ENCODE data around the gene AHRR. TPM values are rescaled to one million over a fixed set of nuclear protein-coding genes. Genes with fewer than 3 reads are reported as not detected.

The AHRR gene
- total RNA-seq, 6 experiments from 2014 or later, result 0.06 to 0.81 (median 0.43) TPM

- 68% methylated on average over 11 of the region's 11 CpGs for WGBS (ENCODE audit: insufficient coverage, low coverage, low lambda C conversion rate, missing lambda C conversion rate)
- Histone ChIP-seq H3K36me3 (no peaks in the 10 kb centered on the region), H3K27me3 (no peaks in the 10 kb centered on the region), H3K4me1 (no peaks in the 10 kb centered on the region), H3K4me3 (no peak overlapping the region), H3K9me3 (no peaks in the 10 kb centered on the region), H3K27ac (no peak overlapping the region)
- intact Hi-C loops (cut with DNase I), result no loop called here
- no peak for TF ChIP-seq POLR2A (IDR thresholded peaks at IDR 0.05)
- TF ChIP-seq, protein P1, sequence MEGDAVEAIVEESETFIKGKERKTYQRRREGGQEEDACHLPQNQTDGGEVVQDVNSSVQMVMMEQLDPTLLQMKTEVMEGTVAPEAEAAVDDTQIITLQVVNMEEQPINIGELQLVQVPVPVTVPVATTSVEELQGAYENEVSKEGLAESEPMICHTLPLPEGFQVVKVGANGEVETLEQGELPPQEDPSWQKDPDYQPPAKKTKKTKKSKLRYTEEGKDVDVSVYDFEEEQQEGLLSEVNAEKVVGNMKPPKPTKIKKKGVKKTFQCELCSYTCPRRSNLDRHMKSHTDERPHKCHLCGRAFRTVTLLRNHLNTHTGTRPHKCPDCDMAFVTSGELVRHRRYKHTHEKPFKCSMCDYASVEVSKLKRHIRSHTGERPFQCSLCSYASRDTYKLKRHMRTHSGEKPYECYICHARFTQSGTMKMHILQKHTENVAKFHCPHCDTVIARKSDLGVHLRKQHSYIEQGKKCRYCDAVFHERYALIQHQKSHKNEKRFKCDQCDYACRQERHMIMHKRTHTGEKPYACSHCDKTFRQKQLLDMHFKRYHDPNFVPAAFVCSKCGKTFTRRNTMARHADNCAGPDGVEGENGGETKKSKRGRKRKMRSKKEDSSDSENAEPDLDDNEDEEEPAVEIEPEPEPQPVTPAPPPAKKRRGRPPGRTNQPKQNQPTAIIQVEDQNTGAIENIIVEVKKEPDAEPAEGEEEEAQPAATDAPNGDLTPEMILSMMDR (IDR thresholded peaks at IDR 0.05), result no peak
- no peak for DNase-seq
- no peak for ATAC-seq
These were observed 82.5 kb downstream of the AHRR start for GRCh38 chr5:403995-404394.

DNA sequence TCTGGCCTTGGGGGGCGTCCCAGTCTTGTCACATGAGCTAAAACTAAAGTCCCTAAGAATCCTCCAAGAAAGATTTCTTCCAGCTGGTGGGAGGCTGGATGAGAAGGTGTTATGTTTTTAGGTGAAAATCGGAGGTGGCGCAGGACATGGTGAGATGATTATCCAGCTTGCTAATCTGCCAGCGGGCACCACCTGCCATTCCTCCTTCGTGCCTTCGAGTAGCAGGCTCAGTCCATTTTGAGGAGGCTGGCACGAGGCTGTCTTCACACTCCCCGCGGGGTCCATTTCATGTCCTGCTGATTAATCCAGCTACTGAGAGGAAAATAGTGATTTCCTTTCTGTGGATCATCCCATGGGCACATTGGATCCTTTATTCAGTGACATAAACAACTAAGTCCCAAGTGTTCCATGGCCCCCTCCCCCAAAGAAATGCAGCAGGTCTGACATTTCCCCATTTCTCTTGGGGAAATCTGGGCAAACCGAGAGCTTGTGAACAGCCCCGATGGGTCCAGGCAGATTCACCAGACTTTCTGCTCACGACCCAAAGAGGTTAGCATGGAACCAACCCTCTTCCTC lies 83.2 kb downstream of the AHRR start:
- TF ChIP-seq, protein P1 (IDR thresholded peaks at IDR 0.05), result no peak
- no peak for TF ChIP-seq POLR2A (IDR thresholded peaks at IDR 0.05)
- no peaks in the 10 kb centered on the region for H3K9me3 ChIP-seq
- intact Hi-C loops (cut with DNase I), result no loop called here
- ATAC-seq, result no peak
- H3K36me3 ChIP-seq, result no peaks in the 10 kb centered on the region
- no peak overlapping the region for H3K27ac ChIP-seq
- no peaks in the 10 kb centered on the region for H3K4me1 ChIP-seq
- 65% methylated on average over 9 of the region's 12 CpGs for WGBS (ENCODE audit: insufficient coverage, low coverage, low lambda C conversion rate, missing lambda C conversion rate)
- no peaks in the 10 kb centered on the region for H3K27me3 ChIP-seq
- H3K4me3 ChIP-seq, result no peak overlapping the region
- DNase-seq, result no peak

DNA sequence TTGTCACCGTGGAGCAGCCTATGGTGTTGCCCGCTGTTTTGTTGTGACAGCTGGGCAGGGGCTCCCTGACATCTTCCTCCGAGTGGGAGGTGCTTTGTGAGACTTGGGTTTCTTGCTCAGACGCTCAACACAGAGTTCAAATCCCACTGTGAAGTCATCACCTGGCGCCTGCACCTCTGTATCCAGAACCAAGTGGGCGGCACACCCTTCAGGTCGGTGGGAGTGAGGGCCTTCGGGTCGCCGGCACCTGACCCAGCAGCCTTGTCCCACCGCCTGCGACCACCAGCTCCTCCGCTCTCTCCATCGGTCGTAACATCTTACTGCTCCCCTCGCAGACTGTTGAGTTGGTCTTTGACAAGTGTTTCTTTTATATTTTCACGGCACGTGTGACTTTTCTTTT lies 83.9 kb downstream of the AHRR start:
- ATAC-seq (no peak), DNase-seq (no peak)
- H3K27ac ChIP-seq, result no peak overlapping the region
- no peak overlapping the region for H3K4me3 ChIP-seq
- intact Hi-C loops (cut with DNase I), result no loop called here
- no peaks in the 10 kb centered on the region for H3K27me3 ChIP-seq
- no peaks in the 10 kb centered on the region for H3K36me3 ChIP-seq
- H3K9me3 ChIP-seq, result no peaks in the 10 kb centered on the region
- WGBS (ENCODE audit: insufficient coverage, low coverage, low lambda C conversion rate, missing lambda C conversion rate), result 73% methylated on average over 12 of the region's 18 CpGs
- TF ChIP-seq, protein P1 (IDR thresholded peaks at IDR 0.05), result no peak
- TF ChIP-seq POLR2A (IDR thresholded peaks at IDR 0.05), result no peak
- H3K4me1 ChIP-seq, result no peaks in the 10 kb centered on the region

GRCh38 chr5:406041-406440 lies 84.5 kb downstream of the AHRR start:
- no peak for DNase-seq
- H3K27ac ChIP-seq, result no peak overlapping the region

More at GRCh38 chr5:406041-406440, 84.5 kb downstream of the AHRR start:
- TF ChIP-seq, protein P1 (IDR thresholded peaks at IDR 0.05), result no peak
- no peaks in the 10 kb centered on the region for H3K4me1 ChIP-seq
- no peak for ATAC-seq
- intact Hi-C loops (cut with DNase I), result no loop called here
- H3K4me3 ChIP-seq, result no peak overlapping the region
- no peaks in the 10 kb centered on the region for H3K27me3 ChIP-seq
- no peaks in the 10 kb centered on the region for H3K9me3 ChIP-seq
- no peaks in the 10 kb centered on the region for H3K36me3 ChIP-seq
- 60% methylated on average over 7 of the region's 9 CpGs for WGBS (ENCODE audit: insufficient coverage, low coverage, low lambda C conversion rate, missing lambda C conversion rate)
